T-helper 22 cell (primary cell): Measurements from ENCODE around the gene AP1B1.

Experiments
- DNase-seq: peaks from one replicate; pipeline ENCODE4 v3.0.0-alpha.2; 2020; ENCODE audit warnings: low read depth

Gene AP1B1

GRCh38 chr22:29331658-29332300, 56.6 kb downstream of the AP1B1 start:
- DNase-seq, result no peak

GRCh38 chr22:29331213-29331612, 57.2 kb downstream of the AP1B1 start:
- DNase-seq, result no peak

- DNase-seq, result no peak
These were observed 57.6 kb downstream of the AP1B1 start for GRCh38 chr22:29330753-29331152.

GRCh38 chr22:29330291-29330690, 58.1 kb downstream of the AP1B1 start:
- DNase-seq, result no peak

GRCh38 chr22:29329581-29329980, 58.8 kb downstream of the AP1B1 start:
- no peak for DNase-seq

GRCh38 chr22:29328566-29329500, 59.5 kb downstream of the AP1B1 start:
- DNase-seq, result no peak

GRCh38 chr22:29328055-29328454, 60.3 kb downstream of the AP1B1 start:
- DNase-seq, result no peak

GRCh38 chr22:29327089-29327764, 61.1 kb downstream of the AP1B1 start:
- DNase-seq, result no peak

- no peak for DNase-seq
These were observed 61.9 kb downstream of the AP1B1 start for GRCh38 chr22:29326481-29326880.

- DNase-seq, result no peak
These were observed 62.5 kb downstream of the AP1B1 start for GRCh38 chr22:29325785-29326315.

GRCh38 chr22:29325356-29325755, 63.0 kb downstream of the AP1B1 start:
- no peak for DNase-seq

GRCh38 chr22:29323641-29324040, 64.7 kb downstream of the AP1B1 start:
- no peak for DNase-seq

GRCh38 chr22:29320546-29320945, 67.8 kb downstream of the AP1B1 start:
- no peak for DNase-seq

GRCh38 chr22:29319072-29319471, 69.3 kb downstream of the AP1B1 start:
- no peak for DNase-seq

GRCh38 chr22:29317827-29318454, 70.4 kb downstream of the AP1B1 start:
- DNase-seq, result no peak

- DNase-seq, result no peak
These were observed 72.1 kb downstream of the AP1B1 start for GRCh38 chr22:29316141-29316828.

- DNase-seq, result no peak
These were observed 72.9 kb downstream of the AP1B1 start, which contains the start of gene RASL10A for GRCh38 chr22:29315286-29316140. Gene RASL10A (minus strand): TSS chr22:29315697. CDS start chr22:29315246, 451 bp downstream.

GRCh38 chr22:29314537-29315285, 73.7 kb downstream of the AP1B1 start:
- no peak for DNase-seq
